IMR-90 (cell line): Measurements from ENCODE around the gene SLC1A7. TPM values are rescaled to one million over a fixed set of nuclear protein-coding genes. Genes with fewer than 3 reads are reported as not detected.

ENCODE experiments used
- ATAC-seq: fragments of 200-7000 bp; cut with Tn5 transposase; 2 replicates; pipeline ENCODE4 v1.9.1; 2020; ENCODE audit warnings: low read depth, mild to moderate bottlenecking, moderate library complexity
- Bru-seq: library from RNA; stranded (reverse); fragments of 400-500 nt; gene quantifications from one replicate; lab custom pipeline; 2021; lab: Mats Ljungman, UMichigan
- BruChase-seq, 2 experiments: library from RNA; stranded (reverse); fragments of 400-500 nt; gene quantifications; one replicate each; lab custom pipeline; 2021; lab: Mats Ljungman, UMichigan
- BruUV-seq: library from RNA; stranded (reverse); fragments of 400-500 nt; replicated peaks from 2 replicates; lab custom pipeline; 2021; lab: Mats Ljungman, UMichigan
- CTCF ChIA-PET: fragments of 300-600 bp; formaldehyde crosslinking; extraction: SDS; loops from one replicate; lab custom pipeline; 2021; ENCODE audit warnings: antibody characterized with exemption; lab: Yijun Ruan, JAX
- POLR2A ChIA-PET: fragments of 300-600 bp; sonication (Branson Sonifier 250); formaldehyde crosslinking; loops from one replicate; lab custom pipeline; 2022; ENCODE audit warnings: antibody characterized with exemption; ENCODE audit not compliant: unreplicated experiment; lab: Charles Lee
- DNase-seq: peaks from one replicate; pipeline ENCODE4 v3.0.0; 2013
- H2AFZ ChIP-seq: replicated peaks from 2 replicates; pipeline ENCODE3; 2013; ENCODE audit warnings: low read length, mild to moderate bottlenecking; ENCODE audit not compliant: poor library complexity
- H2AK5ac ChIP-seq: 2 replicates; pipeline ENCODE4 v1.6.1; 2013; ENCODE audit warnings: low read depth, low read length, inconsistent platforms
- H2AK9ac ChIP-seq: replicated peaks from 2 replicates; pipeline ENCODE3; 2013; ENCODE audit warnings: mild to moderate bottlenecking, low read depth, low read length, moderate library complexity; ENCODE audit not compliant: poor library complexity
- H2BK120ac ChIP-seq: 2 replicates; pipeline ENCODE4 v1.6.1; 2013; ENCODE audit warnings: low read depth, low read length, inconsistent platforms
- H2BK15ac ChIP-seq: 3 replicates; pipeline ENCODE4 v1.6.1; 2013; ENCODE audit warnings: low read depth, low read length, inconsistent platforms
- H2BK20ac ChIP-seq: 2 replicates; pipeline ENCODE4 v1.6.1; 2013; ENCODE audit warnings: low read depth, mild to moderate bottlenecking, inconsistent platforms, low read length, moderate library complexity
- H2BK5ac ChIP-seq: 2 replicates; pipeline ENCODE4 v1.6.1; 2013; ENCODE audit warnings: mild to moderate bottlenecking, low read depth, low read length, inconsistent platforms; ENCODE audit not compliant: poor library complexity, severe bottlenecking
- H3K14ac ChIP-seq: replicated peaks from 2 replicates; pipeline ENCODE4 v1.6.1; 2013; ENCODE audit warnings: low read depth, low read length, inconsistent platforms
- H3K18ac ChIP-seq: 2 replicates; pipeline ENCODE4 v1.6.1; 2013; ENCODE audit warnings: low read depth, low read length, control low read depth
- H3K23ac ChIP-seq: 2 replicates; pipeline ENCODE4 v1.6.1; 2013; ENCODE audit warnings: low read depth, low read length, inconsistent platforms
- H3K27ac ChIP-seq: 2 replicates; pipeline ENCODE4 v1.5.1; 2013; ENCODE audit warnings: mild to moderate bottlenecking, control low read depth, low read length; ENCODE audit not compliant: insufficient read depth
- H3K27me3 ChIP-seq: 2 replicates; pipeline ENCODE4 v1.6.1; 2013; ENCODE audit warnings: low read length; ENCODE audit not compliant: control insufficient read depth, insufficient read depth
- H3K36me3 ChIP-seq: 2 replicates; pipeline ENCODE4 v1.6.1; 2013; ENCODE audit warnings: low read length, mixed read lengths; ENCODE audit not compliant: control insufficient read depth, insufficient read depth
- H3K4ac ChIP-seq: 2 replicates; pipeline ENCODE4 v1.6.1; 2013; ENCODE audit warnings: low read depth, low read length, inconsistent platforms
- H3K4me1 ChIP-seq: 2 replicates; pipeline ENCODE4 v1.6.1; 2013; ENCODE audit warnings: low read length, mixed read lengths; ENCODE audit not compliant: control insufficient read depth, insufficient read depth
- H3K4me2 ChIP-seq: 2 replicates; pipeline ENCODE4 v1.6.1; 2013; ENCODE audit warnings: low read depth, mild to moderate bottlenecking, control low read depth, low read length, moderate library complexity
- H3K4me3 ChIP-seq: 2 replicates; pipeline ENCODE4 v1.5.1; 2013; ENCODE audit warnings: low read depth, mild to moderate bottlenecking, control low read depth, low read length, moderate library complexity; ENCODE audit not compliant: insufficient read depth
- H3K56ac ChIP-seq: 2 replicates; pipeline ENCODE4 v1.6.1; 2013; ENCODE audit warnings: low read length, inconsistent platforms; ENCODE audit not compliant: insufficient read depth; ENCODE audit errors: extremely low read depth
- H3K79me1 ChIP-seq, 2 experiments: 2 replicates each; pipeline ENCODE4 v1.6.1; 2013; ENCODE audit warnings: low read length in 2 of 2, inconsistent platforms in 1 of 2, low read depth in 1 of 2
- H3K9ac ChIP-seq: 2 replicates; pipeline ENCODE4 v1.6.1; 2013; ENCODE audit warnings: low read depth, low read length, control low read depth
- H3K9me1 ChIP-seq: 2 replicates; pipeline ENCODE4 v1.6.1; 2013; ENCODE audit warnings: low read length, inconsistent platforms; ENCODE audit not compliant: insufficient read depth
- H3K9me3 ChIP-seq: 2 replicates; pipeline ENCODE4 v1.6.1; 2013; ENCODE audit warnings: low read length; ENCODE audit not compliant: control insufficient read depth, insufficient read depth
- H4K20me1 ChIP-seq: 2 replicates; pipeline ENCODE4 v1.6.1; 2013; ENCODE audit warnings: low read length, inconsistent platforms; ENCODE audit not compliant: insufficient read depth
- H4K5ac ChIP-seq: 2 replicates; pipeline ENCODE4 v1.6.1; 2013; ENCODE audit warnings: mild to moderate bottlenecking, low read depth, low read length, control low read depth
- H4K8ac ChIP-seq, 2 experiments: 2 replicates each; pipeline ENCODE4 v1.6.1; 2013; ENCODE audit warnings: low read depth in 2 of 2, low read length in 2 of 2, control low read depth in 1 of 2, inconsistent platforms in 1 of 2
- H4K91ac ChIP-seq: 2 replicates; pipeline ENCODE4 v1.6.1; 2013; ENCODE audit warnings: low read depth, low read length, inconsistent platforms; ENCODE audit not compliant: insufficient read depth
- FOS ChIP-seq: fragments of 150-350 bp; IDR thresholded peaks from 2 replicates; pipeline ENCODE4 v1.6.1; 2016; ENCODE audit warnings: low read depth, low read length
- WGBS, 2 experiments: methylation state at CpG; one replicate each; pipeline versions ENCODE4 v1.1.5 to v1.1.7; 2013; ENCODE audit warnings: missing lambda C conversion rate in 2 of 2; ENCODE audit not compliant: insufficient read length in 1 of 2; ENCODE audit errors: extremely low coverage in 2 of 2; 5-methylcytosine and 5-hydroxymethylcytosine counted together
- dilution Hi-C: fragments of 300-500 bp; cut with HindIII; formaldehyde crosslinking; loops from one replicate; pipeline ENCODE4 v1.14.3; 2018; ENCODE audit warnings: low sequenced_read_pairs; ENCODE audit not compliant: unreplicated experiment
- in situ Hi-C: fragments of 300-500 bp; cut with MboI; formaldehyde crosslinking; loops from 3 replicates; pipeline ENCODE4 v1.14.3; 2019; ENCODE audit warnings: low sequenced_read_pairs, inconsistent platforms, mixed read lengths
- intact Hi-C: fragments of 100-400 bp; cut with micrococcal nuclease; formaldehyde crosslinking; loops from 2 replicates; pipeline ENCODE4 v1.10.0; 2022
- long read RNA-seq: library from polyadenylated mRNA; unstranded; transcript quantifications from one replicate; pipeline ENCODE4 v2.0.0, GENCODE V29; 2021; ENCODE audit not compliant: unreplicated experiment
- polyA plus RNA-seq, 3 experiments: library from polyadenylated mRNA; depleted of rRNA; stranded (reverse); fragments of >200 nt; gene quantifications; 2 replicates each; pipeline ENCODE4 v1.2.3, GENCODE V29; 2012; ENCODE audit warnings: low replicate concordance in 1 of 3
- total RNA-seq: library from RNA; depleted of rRNA; stranded (reverse); fragments of >200 nt; gene quantifications from 2 replicates; pipeline ENCODE4 v1.2.3, GENCODE V29; 2012; rRNA removed

Gene SLC1A7
- total RNA-seq (not detected in 2 replicates), polyA plus RNA-seq (2012; rRNA removed) (0.05 and 0.06 TPM in 2 replicates), Bru-seq, nascent RNA (percentile 33 among the genes with signal in this experiment), BruChase-seq, experiment 1, labeled RNA remaining after a 6-hour chase (percentile 34 among the genes with signal in this experiment), BruChase-seq, experiment 2, labeled RNA remaining after a 2-hour chase (percentile 28 among the genes with signal in this experiment)
- 0.09 TPM in 1 of 2 replicates, not detected in the other for polyA plus RNA-seq (2012; cell fraction: cytosol; rRNA removed)
- polyA plus RNA-seq (2012; cell fraction: nucleus; rRNA removed; ENCODE audit: low replicate concordance) = 0.37 and 0.40 TPM in 2 replicates
- long read RNA-seq, partial matches to known transcripts = 2 of 5 reads
- long read RNA-seq, other reads (novel, unspliced or antisense) = 3 of 5 reads

- CTCF ChIA-PET = no interaction called here
- no peaks in the 10 kb centered on the region for H4K20me1 ChIP-seq
- no peak for TF ChIP-seq FOS
Observed at GRCh38 chr1:53142226-53142853, at the start of gene SLC1A7. SLC1A7 (minus strand) TSS chr1:53142638; CDS start chr1:53142449, 189 bp downstream.

More at GRCh38 chr1:53142226-53142853, at the start of gene SLC1A7:
- Histone ChIP-seq H4K5ac (peak within 1 kb of the TSS; percentile 32; the same call in 1 of the 2 replicates), H2BK5ac (peak within 1 kb of the TSS; percentile 20), H3K14ac (0 out of 2 replicates have a peak within 1 kb of the TSS, but pooled peaks have one; percentile 29), H3K27ac (no peak within 1 kb of the TSS), H3K36me3 (no peaks in the 10 kb centered on the region), H3K9me1 (peaks cover 20% of the 10 kb centered on the region), H2AK5ac (peak within 1 kb of the TSS; percentile 88), H2BK120ac (peak within 1 kb of the TSS; percentile 100), H4K91ac (peak within 1 kb of the TSS; percentile 89), H2AK9ac (peak within 1 kb of the TSS; percentile 36), H3K23ac (no peak within 1 kb of the TSS), H2AFZ (no peak within 1 kb of the TSS), H3K4me3 (no peak within 1 kb of the TSS), H2BK20ac (peak within 1 kb of the TSS; percentile 83), H3K4ac (peak within 1 kb of the TSS; percentile 89), H3K9ac (no peak within 1 kb of the TSS), H3K18ac (peak within 1 kb of the TSS; percentile 15; the same call in 1 of the 2 replicates), H2BK15ac (peak within 1 kb of the TSS; percentile 81; the same call in 2 of the 3 replicates), H3K27me3 (no peaks in the 10 kb centered on the region), H3K4me1 (peaks cover 30% of the 10 kb centered on the region), H3K56ac (no peak within 1 kb of the TSS), H3K4me2 (no peak within 1 kb of the TSS), H3K9me3 (peaks cover 4% of the 10 kb centered on the region), H3K79me1 (no peaks in the 10 kb centered on the region), H4K8ac (peak within 1 kb of the TSS in 1 of 2 experiments; percentile 36; a peak in 3 of 4 replicates)
- intact Hi-C loops = no loop called here
- DNase-seq (no peak), ATAC-seq (no peak)
- in situ Hi-C loops = no loop called here
- WGBS, 2 experiments = 90% methylated on average over 8 of the region's 21 CpGs; no CpG with 5 or more reads in 1 of the 2 experiments
- no TSS peak for BruUV-seq
- POLR2A ChIA-PET = no interaction called here
- dilution Hi-C loops = no loop called here
